ENCODE data around the gene CYP2C8. TPM values are rescaled to one million over a fixed set of nuclear protein-coding genes. Genes with fewer than 3 reads are reported as not detected.
A peak's percentile ranks its signal among the peaks of the same experiment; 100 is the strongest.

Gene CYP2C8
- total and polyA plus RNA-seq, 5 donors = 0.11 to 0.31 TPM; not detected in 3

DNA sequence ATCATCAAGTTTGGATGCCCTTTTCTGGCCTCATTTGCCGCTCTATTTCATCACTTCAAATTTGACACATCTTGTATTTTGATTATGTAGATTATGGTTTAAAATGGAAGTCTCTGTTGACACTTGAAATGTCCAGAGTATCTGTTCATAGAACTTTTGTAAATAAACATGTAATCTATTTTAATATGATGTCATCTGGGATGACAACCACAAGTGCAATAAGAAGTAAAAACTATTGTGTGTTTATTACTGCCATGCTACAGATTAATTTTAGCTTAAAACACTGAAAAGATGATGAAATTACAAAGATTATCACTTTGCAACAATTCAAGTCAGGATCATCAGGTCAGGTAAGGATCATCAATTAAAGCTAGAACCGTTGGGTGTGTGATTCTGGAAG lies 30.0 kb downstream of the CYP2C8 start:
- no peak for ATAC-seq
- Histone ChIP-seq H3K27me3 (ENCODE audit: control insufficient read depth, insufficient read depth) (no peaks in the 10 kb centered on the region), H3K4me1 (ENCODE audit: control insufficient read depth, insufficient read depth, low read length) (no peaks in the 10 kb centered on the region), H3K27ac (ENCODE audit: low read length) (no peak overlapping the region), H3K9me3 (ENCODE audit: control insufficient read depth, low read length) (no peaks in the 10 kb centered on the region), H3K4me3 (ENCODE audit: low read length) (no peak overlapping the region)
- WGBS = 86% methylated on average over 2 of the region's 2 CpGs
- intact Hi-C loops (cut with DNase I) = no loop called here
- no peak for DNase-seq

DNA sequence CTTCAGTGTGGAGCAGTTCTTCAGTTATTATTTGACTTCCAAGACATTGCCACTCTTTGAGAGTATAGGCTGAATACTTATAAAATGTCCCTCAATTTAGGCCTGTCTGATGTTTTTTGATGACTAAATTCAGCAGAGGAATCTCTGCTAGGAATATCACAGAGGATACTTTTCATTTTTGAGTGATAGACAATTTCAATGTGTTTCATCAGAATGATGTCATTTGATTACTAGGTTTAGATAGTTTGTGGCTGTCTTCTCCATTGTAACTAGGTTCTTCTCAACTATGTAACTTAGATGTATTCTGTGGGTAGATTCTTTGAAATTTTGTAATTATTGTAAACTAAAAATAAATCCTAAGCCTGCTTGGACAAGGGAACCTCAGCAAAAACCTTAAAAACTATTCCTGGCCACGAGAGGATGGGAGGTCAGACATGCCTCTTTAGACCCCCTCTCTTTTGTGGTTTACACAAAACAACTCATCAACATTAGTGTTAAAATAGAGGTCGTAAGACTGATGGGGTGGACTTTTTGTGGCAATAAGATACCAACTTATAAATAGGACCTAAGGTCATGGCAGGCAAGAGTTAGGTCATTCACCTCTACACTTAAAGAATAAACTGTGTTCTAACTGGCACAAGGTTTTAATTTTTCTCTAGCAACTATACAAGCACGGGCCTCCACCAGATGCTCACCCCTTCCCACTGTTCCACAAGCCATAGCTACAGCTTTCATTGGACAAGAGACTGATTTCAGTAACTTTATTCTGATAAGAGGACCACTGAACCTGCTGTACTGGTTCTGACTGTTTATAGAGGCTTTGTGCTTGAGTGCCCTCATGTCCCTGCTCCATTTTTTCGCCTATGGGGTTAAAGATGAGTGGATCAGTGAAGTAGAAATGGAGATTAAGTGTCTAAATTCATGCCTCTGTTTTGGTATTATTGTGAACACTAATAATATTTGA lies 33.7 kb downstream of the CYP2C8 start:
- Histone ChIP-seq H3K27me3 (ENCODE audit: control insufficient read depth, insufficient read depth) (no peaks in the 10 kb centered on the region), H3K27ac (ENCODE audit: low read length) (no peak overlapping the region), H3K4me1 (ENCODE audit: control insufficient read depth, insufficient read depth, low read length) (no peaks in the 10 kb centered on the region), H3K9me3 (ENCODE audit: control insufficient read depth, low read length) (no peaks in the 10 kb centered on the region), H3K4me3 (ENCODE audit: low read length) (no peak overlapping the region)
- intact Hi-C loops (cut with DNase I) = no loop called here
- no peak for DNase-seq
- 55% methylated on average over 4 of the region's 4 CpGs for WGBS
- ATAC-seq = no peak

DNA sequence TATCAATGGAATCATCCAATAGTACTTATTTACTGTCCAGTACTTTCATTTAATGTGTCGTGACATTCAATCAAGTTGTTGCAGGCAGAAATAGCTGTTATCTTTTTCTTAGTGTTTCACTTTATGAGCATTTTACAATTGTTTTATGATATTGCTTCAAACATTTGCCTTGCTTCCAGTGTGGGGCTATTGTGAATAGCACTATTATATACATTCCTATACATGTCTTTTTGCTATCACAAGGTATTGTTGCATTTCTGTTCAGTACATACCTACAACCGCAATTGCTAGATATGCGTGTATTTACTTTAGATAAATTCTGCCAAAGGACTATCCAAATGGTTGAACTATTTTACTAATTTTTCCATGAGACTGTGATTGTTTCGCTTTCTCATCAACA lies 34.9 kb downstream of the CYP2C8 start:
- DNase-seq (no peak), ATAC-seq (no peak)
- WGBS = 82% methylated on average over 4 of the region's 4 CpGs
- Histone ChIP-seq H3K27ac (ENCODE audit: low read length) (no peak overlapping the region), H3K9me3 (ENCODE audit: control insufficient read depth, low read length) (no peaks in the 10 kb centered on the region), H3K27me3 (ENCODE audit: control insufficient read depth, insufficient read depth) (no peaks in the 10 kb centered on the region), H3K4me1 (ENCODE audit: control insufficient read depth, insufficient read depth, low read length) (no peaks in the 10 kb centered on the region), H3K4me3 (ENCODE audit: low read length) (no peak overlapping the region)
- intact Hi-C loops (cut with DNase I) = no loop called here

DNA sequence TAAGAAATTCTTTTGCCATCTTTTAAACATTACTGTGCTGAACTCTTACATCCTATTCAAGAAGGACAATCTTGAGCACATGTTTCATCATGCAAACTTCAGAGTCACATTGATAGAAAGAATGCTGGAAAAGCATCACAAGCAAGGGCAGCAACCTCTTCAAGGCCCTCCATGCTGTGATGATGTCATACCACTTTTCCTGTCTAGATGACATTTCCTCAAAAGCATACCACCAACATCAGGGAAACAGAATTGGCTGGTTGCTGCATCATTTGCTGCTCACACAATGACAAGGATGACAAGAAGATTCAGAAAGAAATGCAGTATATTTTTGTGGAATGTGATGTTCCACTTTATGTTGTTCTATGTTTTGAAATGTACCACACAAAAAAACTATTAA lies 37.6 kb downstream of the CYP2C8 start:
- intact Hi-C loops (cut with DNase I) = no loop called here

DNA sequence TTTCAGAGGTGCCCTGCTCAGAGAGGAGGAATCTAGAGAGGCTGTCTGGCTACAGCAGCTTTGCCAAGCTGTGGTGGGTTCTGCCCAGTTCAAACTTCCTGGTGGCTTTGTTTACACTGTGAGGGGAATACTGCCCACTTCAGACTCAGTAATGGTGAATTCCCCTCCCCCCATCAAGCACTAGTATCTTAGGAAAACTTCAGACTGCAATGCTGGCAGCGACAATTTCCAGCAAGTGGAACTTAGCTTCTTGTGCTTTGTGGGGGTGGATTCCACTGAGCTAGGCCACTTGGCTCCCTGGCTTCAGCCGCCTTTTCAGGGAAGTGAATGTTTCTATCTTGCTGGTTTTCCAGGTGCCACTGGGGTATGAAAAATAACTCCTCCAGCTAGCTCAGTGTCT lies 42.8 kb downstream of the CYP2C8 start:
- DNase-seq (no peak), ATAC-seq (no peak)
- Histone ChIP-seq H3K4me3 (ENCODE audit: low read length) (no peak overlapping the region), H3K9me3 (ENCODE audit: control insufficient read depth, low read length) (peaks cover 3% of the 10 kb centered on the region), H3K4me1 (ENCODE audit: control insufficient read depth, insufficient read depth, low read length) (no peaks in the 10 kb centered on the region), H3K27ac (ENCODE audit: low read length) (no peak overlapping the region), H3K27me3 (ENCODE audit: control insufficient read depth, insufficient read depth) (no peaks in the 10 kb centered on the region)
- intact Hi-C loops (cut with DNase I) = no loop called here
- WGBS = 87% methylated on average over 2 of the region's 2 CpGs

More for the DNA sequence above, 37.6 kb downstream of the CYP2C8 start:
- DNase-seq (no peak), ATAC-seq (no peak)
- H3K4me1 ChIP-seq (ENCODE audit: control insufficient read depth, insufficient read depth, low read length) = no peaks in the 10 kb centered on the region
- no peaks in the 10 kb centered on the region for H3K9me3 ChIP-seq (ENCODE audit: control insufficient read depth, low read length)
- no peak overlapping the region for H3K27ac ChIP-seq (ENCODE audit: low read length)
- H3K27me3 ChIP-seq (ENCODE audit: control insufficient read depth, insufficient read depth) = no peaks in the 10 kb centered on the region
- no peak overlapping the region for H3K4me3 ChIP-seq (ENCODE audit: low read length)

DNA sequence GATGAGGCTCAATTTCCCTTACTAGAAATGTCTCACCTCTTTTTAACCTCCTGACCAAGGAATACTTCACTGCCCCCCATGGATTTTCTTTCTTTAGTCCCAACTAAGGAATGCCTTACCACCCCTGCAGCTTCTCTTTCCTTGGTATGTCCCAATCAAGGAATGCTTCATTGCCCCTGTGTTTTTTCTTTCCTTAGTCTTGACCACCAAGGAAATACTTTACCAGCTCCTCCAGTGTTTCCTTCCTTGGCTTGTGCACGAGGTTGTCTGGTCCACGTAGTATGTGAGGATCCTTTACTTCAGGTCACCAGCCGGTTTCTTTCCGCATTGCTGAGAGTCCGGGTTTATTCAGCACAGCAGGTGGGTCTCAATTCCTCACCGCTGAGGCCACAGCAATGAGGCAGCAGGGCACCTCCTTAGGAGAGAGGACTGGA lies 71.5 kb downstream of the CYP2C8 start:
- intact Hi-C loops (cut with DNase I) = no loop called here
- no peaks in the 10 kb centered on the region for H3K4me1 ChIP-seq (ENCODE audit: control insufficient read depth, insufficient read depth, low read length)
- WGBS = 38% methylated on average over 6 of the region's 6 CpGs
- DNase-seq (peak in 1 of 3 donors; percentile 7), ATAC-seq (no peak)
- H3K9me3 ChIP-seq (ENCODE audit: control insufficient read depth, low read length) = no peaks in the 10 kb centered on the region
- H3K27ac ChIP-seq (ENCODE audit: low read length) = no peak overlapping the region
- no peak overlapping the region for H3K4me3 ChIP-seq (ENCODE audit: low read length)
- H3K27me3 ChIP-seq (ENCODE audit: control insufficient read depth, insufficient read depth) = no peaks in the 10 kb centered on the region

DNA sequence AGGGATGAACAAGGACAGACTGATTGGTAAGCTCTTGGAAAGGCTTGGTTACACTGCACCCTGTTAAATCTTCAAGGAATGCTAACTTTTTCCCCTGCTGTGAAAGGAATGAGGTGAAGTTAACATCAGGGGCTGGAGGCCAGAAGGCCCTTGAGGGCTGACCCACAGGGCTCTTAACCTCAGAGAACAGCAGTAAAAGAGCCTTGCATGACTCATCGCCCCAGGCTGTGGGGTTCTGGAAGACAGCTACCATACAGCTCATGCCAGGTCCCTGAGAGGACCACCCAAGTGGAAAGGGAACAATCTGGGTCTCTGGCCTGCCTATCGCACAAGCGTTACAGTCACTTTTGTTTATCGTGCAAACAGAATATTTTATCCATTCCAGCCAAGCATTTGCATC lies 76.5 kb downstream of the CYP2C8 start:
- Histone ChIP-seq H3K27me3 (ENCODE audit: control insufficient read depth, insufficient read depth) (no peaks in the 10 kb centered on the region), H3K9me3 (ENCODE audit: control insufficient read depth, low read length) (no peaks in the 10 kb centered on the region), H3K4me3 (ENCODE audit: low read length) (no peak overlapping the region), H3K27ac (ENCODE audit: low read length) (no peak overlapping the region), H3K4me1 (ENCODE audit: control insufficient read depth, insufficient read depth, low read length) (no peaks in the 10 kb centered on the region)
- intact Hi-C loops (cut with DNase I) = no loop called here
- ATAC-seq (no peak), DNase-seq (no peak)
- 74% methylated on average over 4 of the region's 4 CpGs for WGBS

DNA sequence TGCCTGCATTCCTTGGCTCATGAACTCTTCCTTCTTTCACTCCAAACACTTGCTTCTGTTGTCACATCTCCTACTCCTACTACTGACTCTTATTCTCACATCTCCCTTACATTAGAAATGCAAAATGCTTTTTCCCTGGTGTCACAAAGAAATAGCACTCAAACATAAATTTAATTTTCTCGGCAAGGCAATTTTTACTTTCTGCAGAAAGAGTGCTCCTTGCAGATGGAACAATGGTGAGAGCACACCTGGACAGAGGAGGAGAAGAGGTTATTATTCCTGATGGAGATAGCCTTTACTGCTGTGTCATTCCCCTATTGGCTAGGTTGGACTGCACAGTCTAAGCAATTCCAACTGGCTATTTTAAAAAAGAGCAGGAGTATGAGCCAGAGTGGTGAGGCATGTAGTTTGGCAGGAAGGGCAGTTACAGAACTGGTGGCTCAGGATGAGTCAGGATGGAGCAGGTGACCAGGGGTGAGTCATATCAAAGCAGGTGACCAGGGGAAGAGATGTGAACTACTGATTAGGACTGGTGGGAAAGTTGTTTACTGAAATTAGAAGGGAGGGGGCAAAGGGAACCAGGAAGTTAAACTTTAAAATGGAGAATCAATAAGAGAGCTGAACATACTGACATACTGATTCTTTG lies 77.9 kb downstream of the CYP2C8 start:
- intact Hi-C loops (cut with DNase I) = no loop called here
- WGBS = 95% methylated on average over 1 of the region's 1 CpG
- Histone ChIP-seq H3K27ac (ENCODE audit: low read length) (no peak overlapping the region), H3K4me1 (ENCODE audit: control insufficient read depth, insufficient read depth, low read length) (no peaks in the 10 kb centered on the region), H3K27me3 (ENCODE audit: control insufficient read depth, insufficient read depth) (no peaks in the 10 kb centered on the region), H3K4me3 (ENCODE audit: low read length) (no peak overlapping the region), H3K9me3 (ENCODE audit: control insufficient read depth, low read length) (no peaks in the 10 kb centered on the region)
- ATAC-seq (no peak), DNase-seq (no peak)

DNA sequence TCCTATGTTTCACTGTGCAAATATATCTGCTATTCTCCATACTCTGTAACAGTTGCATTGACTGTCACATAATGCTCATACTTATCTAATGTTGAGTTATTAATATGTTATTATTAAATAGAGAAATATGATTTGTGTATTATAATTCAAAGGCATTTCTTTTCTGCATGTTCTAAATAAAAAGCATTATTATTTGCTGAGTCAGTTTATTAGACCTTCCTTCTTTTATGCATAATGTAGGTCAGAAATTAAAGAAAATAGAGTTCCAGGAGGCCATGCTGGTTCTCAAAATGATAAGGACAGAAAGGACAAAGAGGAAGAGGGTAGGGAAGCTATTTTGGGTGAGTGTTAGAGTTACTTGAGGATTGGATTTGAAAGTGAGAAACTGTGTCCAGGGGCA lies 80.1 kb downstream of the CYP2C8 start:
- H3K9me3 ChIP-seq (ENCODE audit: control insufficient read depth, low read length) = no peaks in the 10 kb centered on the region
- intact Hi-C loops (cut with DNase I) = no loop called here
- DNase-seq = no peak
- no peak overlapping the region for H3K27ac ChIP-seq (ENCODE audit: low read length)
- no peak for ATAC-seq
- no peaks in the 10 kb centered on the region for H3K27me3 ChIP-seq (ENCODE audit: control insufficient read depth, insufficient read depth)
- H3K4me1 ChIP-seq (ENCODE audit: control insufficient read depth, insufficient read depth, low read length) = no peaks in the 10 kb centered on the region
- H3K4me3 ChIP-seq (ENCODE audit: low read length) = no peak overlapping the region

All from right cardiac atrium (tissue), 5 donors.